GM18868 (cell line): ENCODE measurements around the gene C1QL1.

Source experiments
- ATAC-seq: cut with Tn5 transposase; IDR thresholded peaks from one replicate; pipeline ENCODE4 v1.9.1; 2021; ENCODE audit warnings: mild to moderate bottlenecking, moderate library complexity; ENCODE audit not compliant: unreplicated experiment

The C1QL1 gene

DNA sequence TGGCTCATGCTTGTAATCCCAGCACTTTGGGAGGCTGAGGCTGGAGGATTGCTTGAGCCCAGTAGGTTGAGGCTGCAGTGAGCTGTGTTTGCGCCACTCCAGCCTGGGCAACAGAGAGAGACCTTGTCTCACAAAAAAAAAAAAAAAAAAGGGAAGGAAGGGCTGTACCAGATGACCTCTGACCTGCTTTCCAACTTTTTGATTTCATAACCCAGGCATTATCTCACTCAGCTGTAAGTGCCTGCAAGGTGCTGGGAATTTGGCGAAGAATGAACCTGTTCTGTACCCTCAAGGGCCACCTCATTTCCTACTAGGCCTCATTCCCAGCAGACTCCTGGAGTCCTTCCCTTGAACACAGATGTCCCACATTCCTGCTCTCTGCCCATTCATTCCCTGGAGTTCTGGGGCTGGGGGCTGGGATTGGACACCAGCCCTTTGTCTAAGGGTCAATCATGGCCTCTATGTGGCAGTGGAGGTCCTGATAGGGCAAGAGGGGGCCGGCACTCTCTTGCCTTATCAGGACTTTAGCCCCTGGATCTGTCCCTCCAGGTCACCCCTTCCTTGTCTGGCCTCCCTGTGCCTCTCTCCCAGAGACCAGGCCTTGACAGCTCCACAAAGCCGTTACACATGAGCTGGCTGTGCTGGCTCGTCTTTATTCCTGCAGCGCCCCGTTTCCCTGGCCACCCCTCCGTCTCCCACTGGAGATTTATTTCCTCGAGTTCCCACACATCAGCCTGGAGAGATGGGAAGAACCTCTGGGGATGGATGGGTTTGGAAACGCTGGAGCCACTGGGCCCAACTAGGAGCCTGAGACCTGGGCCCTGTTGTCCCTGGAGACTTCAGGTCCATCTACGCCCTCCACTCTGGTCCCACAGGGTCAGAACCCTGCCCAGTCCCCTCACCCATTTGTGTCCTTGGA, 52.0 kb downstream of the C1QL1 start:
- no peak for ATAC-seq

DNA sequence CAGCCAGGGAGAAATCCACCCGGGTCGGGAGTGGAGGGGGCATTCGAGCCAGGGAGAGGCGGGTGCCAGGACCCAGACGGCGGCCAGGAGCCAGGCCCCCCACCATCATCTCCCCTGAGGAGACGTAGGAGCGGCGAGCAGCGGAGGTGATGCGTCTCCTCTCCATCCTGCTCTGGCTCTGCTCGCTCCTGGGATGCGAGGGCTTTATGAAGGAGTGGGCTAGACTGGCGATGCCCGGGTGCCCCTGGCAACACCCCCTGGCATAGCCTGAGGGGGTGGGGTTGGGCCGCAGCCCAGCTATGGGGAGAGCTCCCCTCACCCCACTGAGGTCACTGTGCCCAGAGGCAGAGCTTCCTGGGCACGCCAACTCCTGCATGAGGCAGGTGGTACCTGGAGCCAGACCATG, 52.8 kb downstream of the C1QL1 start, which contains the start of gene GFAP:
GFAP (minus strand) TSS at position 180 of the 406 bp plus-strand sequence; CDS start at position 166, 14 bp downstream.
- ATAC-seq = no peak

DNA sequence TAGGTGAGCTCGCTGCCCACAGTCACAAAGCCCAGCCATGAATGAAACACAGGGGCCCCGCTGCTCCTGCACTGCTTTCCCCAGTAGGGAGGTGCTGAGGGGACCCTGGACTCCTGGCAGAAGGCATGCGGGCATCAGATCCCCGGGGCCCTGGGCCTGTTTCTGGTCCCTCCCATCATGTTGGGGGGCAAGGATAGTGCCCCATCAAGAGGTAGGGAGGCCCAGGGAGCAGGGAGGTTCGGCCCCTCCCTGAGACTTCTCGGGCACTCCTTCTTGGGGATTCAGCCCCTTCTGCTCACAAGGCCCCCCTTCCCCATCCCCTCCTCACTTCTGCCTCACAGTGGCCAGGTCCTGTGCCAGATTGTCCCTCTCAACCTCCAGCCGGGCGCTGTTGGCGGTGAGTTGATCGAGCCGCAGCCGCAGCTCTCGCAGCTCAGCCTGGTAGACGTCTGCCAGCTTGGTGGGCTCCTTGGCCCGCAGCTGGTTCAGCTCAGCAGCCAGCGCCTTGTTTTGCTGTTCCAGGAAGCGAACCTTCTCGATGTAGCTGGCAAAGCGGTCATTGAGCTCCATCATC, 53.3 kb downstream of the C1QL1 start:
- no peak for ATAC-seq

DNA sequence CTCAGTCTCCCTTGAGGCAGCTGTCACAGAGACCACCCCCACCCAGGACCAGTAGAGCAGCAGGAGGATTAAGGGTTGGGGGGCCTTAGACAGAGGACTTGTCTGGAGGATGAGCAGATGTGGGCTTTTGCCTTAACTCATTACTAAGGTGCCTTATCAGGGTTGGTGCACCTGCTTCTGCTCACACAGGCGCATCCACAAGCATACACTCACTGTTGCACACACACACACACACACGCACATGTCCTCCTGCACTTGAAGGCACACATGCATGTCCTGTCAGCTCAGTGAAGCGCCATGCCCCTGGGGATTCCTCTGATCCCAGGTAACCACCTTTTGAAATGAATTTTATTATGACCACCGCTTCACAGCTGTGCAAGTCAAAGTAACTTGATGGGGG, 54.0 kb downstream of the C1QL1 start:
- no peak for ATAC-seq

DNA sequence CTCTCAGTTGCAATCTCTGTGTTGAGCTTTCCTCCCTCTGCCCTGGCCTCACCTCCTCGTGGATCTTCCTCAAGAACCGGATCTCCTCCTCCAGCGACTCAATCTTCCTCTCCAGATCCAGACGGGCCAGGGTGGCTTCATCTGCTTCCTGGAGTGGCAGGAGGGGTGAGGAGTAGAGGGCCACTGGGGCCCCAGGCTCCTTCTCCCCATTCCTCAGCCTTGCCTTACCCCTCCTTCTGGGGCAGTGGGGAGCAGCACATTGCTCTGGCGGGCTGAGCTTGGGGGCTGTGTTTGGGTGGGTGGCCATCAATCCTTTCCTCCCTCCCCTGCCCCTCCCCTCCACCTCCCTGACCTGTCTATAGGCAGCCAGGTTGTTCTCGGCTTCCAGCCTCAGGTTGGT, 54.4 kb downstream of the C1QL1 start:
- ATAC-seq = no peak

DNA sequence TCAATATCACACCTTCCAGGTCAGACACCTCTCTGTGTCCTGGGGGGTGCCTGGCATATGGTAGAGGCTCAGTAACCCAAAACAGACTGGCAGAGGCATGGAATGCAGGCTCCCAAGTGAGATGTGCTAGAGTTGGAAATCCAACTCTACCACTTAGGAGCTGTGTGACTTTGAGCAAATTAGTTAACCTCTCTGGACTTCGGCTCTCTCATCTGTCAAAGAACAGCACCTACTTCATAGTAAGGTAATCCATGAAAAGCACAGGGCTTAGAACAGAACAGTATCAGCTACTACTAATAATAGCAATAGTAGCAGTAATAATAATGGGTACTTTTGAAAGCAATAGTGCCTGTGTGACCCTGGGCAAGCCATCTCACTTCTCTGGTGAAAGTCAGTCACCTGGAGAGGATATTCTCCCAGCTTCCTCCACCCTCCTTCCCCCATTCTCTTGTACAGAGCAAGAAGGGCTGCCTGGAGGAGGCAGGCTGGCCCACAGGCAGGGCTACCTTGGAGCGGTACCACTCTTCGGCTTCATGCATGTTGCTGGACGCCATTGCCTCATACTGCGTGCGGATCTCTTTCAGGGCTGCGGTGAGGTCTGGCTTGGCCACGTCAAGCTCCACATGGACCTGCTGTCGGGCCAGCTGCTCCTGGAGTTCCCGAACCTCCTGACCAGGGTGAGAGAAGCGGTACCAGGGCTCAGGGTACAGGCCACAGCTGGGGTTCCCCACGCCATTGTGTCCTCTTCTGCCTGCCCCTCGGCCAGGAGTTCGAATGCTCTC, 55.1 kb downstream of the C1QL1 start:
- no peak for ATAC-seq

- ATAC-seq = no peak
Observed at GRCh38 chr17:44911133-44912001, 56.7 kb downstream of the C1QL1 start.

GRCh38 chr17:44910231-44911106, 57.6 kb downstream of the C1QL1 start:
- ATAC-seq = no peak
